ENCODE results near the gene RUFY3.
"Not testable (repeated sequence)": the region's sequence is repeated elsewhere in the genome, so short reads cannot be mapped to it uniquely, and the experiment has no call there.

The RUFY3 gene

GRCh38 chr4:70739496-70740337 is 18.0 kb downstream of the RUFY3 start:
- no peak for DNase-seq

- DNase-seq: no peak
Observed at GRCh38 chr4:70741867-70742658, 20.3 kb downstream of the RUFY3 start.

- no peak for DNase-seq
Observed at GRCh38 chr4:70743731-70744130, 22.0 kb downstream of the RUFY3 start.

- DNase-seq: no peak
Observed at GRCh38 chr4:70746179-70746839, 24.5 kb downstream of the RUFY3 start.

- DNase-seq: no peak
Observed at GRCh38 chr4:70747874-70748273, 26.1 kb downstream of the RUFY3 start.

- DNase-seq: no peak
Observed at GRCh38 chr4:70749313-70749712, 27.5 kb downstream of the RUFY3 start.

GRCh38 chr4:70752236-70752635 is 30.5 kb downstream of the RUFY3 start:
- no peak for DNase-seq

GRCh38 chr4:70753630-70754029 is 31.9 kb downstream of the RUFY3 start:
- no peak for DNase-seq

- no peak for DNase-seq
Observed at GRCh38 chr4:70754470-70754869, 32.7 kb downstream of the RUFY3 start.

- DNase-seq: no peak
Observed at GRCh38 chr4:70754990-70755688, 33.4 kb downstream of the RUFY3 start.

- no peak for DNase-seq
Observed at GRCh38 chr4:70759126-70759525, 37.4 kb downstream of the RUFY3 start.

- DNase-seq: no peak
Observed at GRCh38 chr4:70759627-70760026, 37.9 kb downstream of the RUFY3 start.

- no peak for DNase-seq
Observed at GRCh38 chr4:70760662-70761061, 38.9 kb downstream of the RUFY3 start.

GRCh38 chr4:70761276-70761816 is 39.6 kb downstream of the RUFY3 start:
- DNase-seq: no peak

GRCh38 chr4:70765368-70765767 is 43.6 kb downstream of the RUFY3 start:
- no peak for DNase-seq

GRCh38 chr4:70768301-70768948 is 46.7 kb downstream of the RUFY3 start:
- DNase-seq: no peak

- DNase-seq: not testable (repeated sequence)
Observed at GRCh38 chr4:70769396-70769795, 47.6 kb downstream of the RUFY3 start.

GRCh38 chr4:70772929-70773555 is 51.3 kb downstream of the RUFY3 start:
- DNase-seq: no peak

GRCh38 chr4:70778888-70779422 is 57.2 kb downstream of the RUFY3 start:
- DNase-seq: no peak

- no peak for DNase-seq
Observed at GRCh38 chr4:70783096-70783495, 61.3 kb downstream of the RUFY3 start.

- no peak for DNase-seq
Observed at GRCh38 chr4:70787496-70787895, 65.7 kb downstream of the RUFY3 start.
